ENCODE data around the gene RUNX2.
A peak's percentile ranks its signal among the peaks of the same experiment; 100 is the strongest.
"Not testable (repeated sequence)": the region's sequence is repeated elsewhere in the genome, so short reads cannot be mapped to it uniquely, and the experiment has no call there.

Gene RUNX2

GRCh38 chr6:45673167-45673566 lies 345.0 kb downstream of the RUNX2 start:
- not testable (repeated sequence) for H3K36me3 ChIP-seq (ENCODE audit: insufficient read depth, low read length); H3K27ac ChIP-seq (ENCODE audit: low read depth, low read length); H3K9me3 ChIP-seq (ENCODE audit: insufficient read depth, low read depth, low read length); H3K27me3 ChIP-seq (ENCODE audit: insufficient read depth, low read length); H3K4me3 ChIP-seq (ENCODE audit: low read length); H3K9ac ChIP-seq (ENCODE audit: low read depth, low read length); H3K4me1 ChIP-seq (ENCODE audit: insufficient read depth, low read length)
- 67% methylated on average over 1 of the region's 6 CpGs for WGBS

- Histone ChIP-seq H3K4me3 (ENCODE audit: low read length) (peak overlapping the region; percentile 52), H3K9ac (ENCODE audit: low read depth, low read length) (0 out of 2 replicates have a peak overlapping the region, but pooled peaks have one; percentile 47)
- not testable (repeated sequence) for H3K4me1 ChIP-seq (ENCODE audit: insufficient read depth, low read length); H3K9me3 ChIP-seq (ENCODE audit: insufficient read depth, low read depth, low read length); H3K36me3 ChIP-seq (ENCODE audit: insufficient read depth, low read length); H3K27ac ChIP-seq (ENCODE audit: low read depth, low read length); H3K27me3 ChIP-seq (ENCODE audit: insufficient read depth, low read length)
- 28% methylated on average over 14 of the region's 14 CpGs for WGBS
These were observed 347.0 kb downstream of the RUNX2 start for GRCh38 chr6:45675166-45675565.

- no peaks in the 10 kb centered on the region for H3K36me3 ChIP-seq (ENCODE audit: insufficient read depth, low read length)
- H3K27me3 ChIP-seq (ENCODE audit: insufficient read depth, low read length) = no peaks in the 10 kb centered on the region
- 91% methylated on average over 11 of the region's 11 CpGs for WGBS
- no peak overlapping the region for H3K9ac ChIP-seq (ENCODE audit: low read depth, low read length)
- peaks cover 4% of the 10 kb centered on the region; the same call in 1 of the 2 replicates for H3K4me1 ChIP-seq (ENCODE audit: insufficient read depth, low read length)
- H3K9me3 ChIP-seq (ENCODE audit: insufficient read depth, low read depth, low read length) = peaks cover 8% of the 10 kb centered on the region; the same call in 1 of the 2 replicates
- no peak overlapping the region for H3K4me3 ChIP-seq (ENCODE audit: low read length)
- no peak overlapping the region for H3K27ac ChIP-seq (ENCODE audit: low read depth, low read length)
These were observed 347.5 kb downstream of the RUNX2 start for GRCh38 chr6:45675634-45676033.

GRCh38 chr6:45676380-45676779 lies 348.2 kb downstream of the RUNX2 start:
- Histone ChIP-seq H3K27ac (ENCODE audit: low read depth, low read length) (no peak overlapping the region), H3K4me3 (ENCODE audit: low read length) (no peak overlapping the region)

GRCh38 chr6:45677381-45678284 lies 349.5 kb downstream of the RUNX2 start:
- 88% methylated on average over 14 of the region's 14 CpGs for WGBS
- no peak overlapping the region for H3K4me3 ChIP-seq (ENCODE audit: low read length)
- no peak overlapping the region for H3K9ac ChIP-seq (ENCODE audit: low read depth, low read length)
- no peak overlapping the region for H3K27ac ChIP-seq (ENCODE audit: low read depth, low read length)
- H3K36me3 ChIP-seq (ENCODE audit: insufficient read depth, low read length) = no peaks in the 10 kb centered on the region
- H3K4me1 ChIP-seq (ENCODE audit: insufficient read depth, low read length) = peaks cover 4% of the 10 kb centered on the region; the same call in 1 of the 2 replicates
- H3K9me3 ChIP-seq (ENCODE audit: insufficient read depth, low read depth, low read length) = peaks cover 12% of the 10 kb centered on the region; the same call in 1 of the 2 replicates
- no peaks in the 10 kb centered on the region for H3K27me3 ChIP-seq (ENCODE audit: insufficient read depth, low read length)

More at GRCh38 chr6:45676380-45676779, 348.2 kb downstream of the RUNX2 start:
- 97% methylated on average over 8 of the region's 10 CpGs for WGBS
- Histone ChIP-seq H3K9ac (ENCODE audit: low read depth, low read length) (no peak overlapping the region), H3K27me3 (ENCODE audit: insufficient read depth, low read length) (no peaks in the 10 kb centered on the region), H3K4me1 (ENCODE audit: insufficient read depth, low read length) (peaks cover 4% of the 10 kb centered on the region; the same call in 1 of the 2 replicates), H3K9me3 (ENCODE audit: insufficient read depth, low read depth, low read length) (peaks cover 9% of the 10 kb centered on the region; the same call in 1 of the 2 replicates), H3K36me3 (ENCODE audit: insufficient read depth, low read length) (no peaks in the 10 kb centered on the region)

GRCh38 chr6:45678285-45678607 lies 350.1 kb downstream of the RUNX2 start:
- H3K4me3 ChIP-seq (ENCODE audit: low read length) = no peak overlapping the region
- no peaks in the 10 kb centered on the region for H3K36me3 ChIP-seq (ENCODE audit: insufficient read depth, low read length)
- H3K27ac ChIP-seq (ENCODE audit: low read depth, low read length) = no peak overlapping the region
- H3K9ac ChIP-seq (ENCODE audit: low read depth, low read length) = no peak overlapping the region
- no peaks in the 10 kb centered on the region for H3K27me3 ChIP-seq (ENCODE audit: insufficient read depth, low read length)
- peaks cover 4% of the 10 kb centered on the region; the same call in 1 of the 2 replicates for H3K4me1 ChIP-seq (ENCODE audit: insufficient read depth, low read length)
- peaks cover 12% of the 10 kb centered on the region; the same call in 1 of the 2 replicates for H3K9me3 ChIP-seq (ENCODE audit: insufficient read depth, low read depth, low read length)
- 81% methylated on average over 5 of the region's 5 CpGs for WGBS

- Histone ChIP-seq H3K9me3 (ENCODE audit: insufficient read depth, low read depth, low read length) (peaks cover 12% of the 10 kb centered on the region; the same call in 1 of the 2 replicates), H3K36me3 (ENCODE audit: insufficient read depth, low read length) (no peaks in the 10 kb centered on the region), H3K27ac (ENCODE audit: low read depth, low read length) (no peak overlapping the region), H3K27me3 (ENCODE audit: insufficient read depth, low read length) (no peaks in the 10 kb centered on the region), H3K4me3 (ENCODE audit: low read length) (no peak overlapping the region), H3K4me1 (ENCODE audit: insufficient read depth, low read length) (peaks cover 4% of the 10 kb centered on the region; the same call in 1 of the 2 replicates), H3K9ac (ENCODE audit: low read depth, low read length) (no peak overlapping the region)
- 95% methylated on average over 5 of the region's 5 CpGs for WGBS
These were observed 351.0 kb downstream of the RUNX2 start for GRCh38 chr6:45679163-45679562.

GRCh38 chr6:45679631-45680030 lies 351.5 kb downstream of the RUNX2 start:
- Histone ChIP-seq H3K9me3 (ENCODE audit: insufficient read depth, low read depth, low read length) (peaks cover 12% of the 10 kb centered on the region; the same call in 1 of the 2 replicates), H3K4me1 (ENCODE audit: insufficient read depth, low read length) (peaks cover 4% of the 10 kb centered on the region; the same call in 1 of the 2 replicates), H3K9ac (ENCODE audit: low read depth, low read length) (no peak overlapping the region), H3K36me3 (ENCODE audit: insufficient read depth, low read length) (no peaks in the 10 kb centered on the region), H3K27ac (ENCODE audit: low read depth, low read length) (no peak overlapping the region), H3K27me3 (ENCODE audit: insufficient read depth, low read length) (no peaks in the 10 kb centered on the region), H3K4me3 (ENCODE audit: low read length) (no peak overlapping the region)
- WGBS = 100% methylated on average over 2 of the region's 2 CpGs

DNA sequence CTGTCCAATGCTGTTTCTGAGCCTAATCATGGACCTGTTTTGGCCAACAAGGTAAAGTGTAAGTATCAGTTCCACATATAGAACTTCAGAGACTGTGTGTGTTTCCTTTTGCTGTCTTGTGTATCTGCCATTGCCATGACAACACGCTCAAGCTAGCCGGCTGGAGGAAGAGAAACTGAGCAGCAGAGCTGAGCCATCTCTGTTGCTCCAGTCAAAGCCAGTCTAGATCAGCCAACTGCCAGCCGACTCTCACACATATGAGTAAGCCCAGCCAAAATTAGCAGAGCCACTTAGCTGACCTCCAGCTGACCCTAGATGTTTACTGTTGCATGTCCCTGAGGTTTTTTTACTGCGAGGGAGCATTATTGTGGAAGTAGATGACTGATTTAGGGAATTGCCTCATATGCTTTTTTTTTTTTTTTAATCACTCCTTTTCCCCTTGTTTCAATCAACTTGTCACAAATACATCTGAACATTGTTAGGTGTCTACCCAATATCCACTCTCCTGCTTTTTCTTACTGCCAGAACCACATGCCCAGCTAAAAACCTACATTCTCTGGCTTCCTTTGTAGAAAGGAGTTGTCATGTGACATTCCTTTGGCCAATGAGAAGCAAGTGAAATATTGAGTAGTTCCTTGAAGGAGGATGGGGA lies 353.9 kb downstream of the RUNX2 start:
- WGBS = 89% methylated on average over 4 of the region's 4 CpGs
- Histone ChIP-seq H3K27ac (ENCODE audit: low read depth, low read length) (no peak overlapping the region), H3K4me1 (ENCODE audit: insufficient read depth, low read length) (no peaks in the 10 kb centered on the region), H3K9me3 (ENCODE audit: insufficient read depth, low read depth, low read length) (peaks cover 12% of the 10 kb centered on the region; the same call in 1 of the 2 replicates), H3K27me3 (ENCODE audit: insufficient read depth, low read length) (no peaks in the 10 kb centered on the region), H3K4me3 (ENCODE audit: low read length) (no peak overlapping the region), H3K9ac (ENCODE audit: low read depth, low read length) (no peak overlapping the region), H3K36me3 (ENCODE audit: insufficient read depth, low read length) (no peaks in the 10 kb centered on the region)

- Histone ChIP-seq H3K36me3 (ENCODE audit: insufficient read depth, low read length) (no peaks in the 10 kb centered on the region), H3K4me3 (ENCODE audit: low read length) (no peak overlapping the region), H3K27me3 (ENCODE audit: insufficient read depth, low read length) (no peaks in the 10 kb centered on the region), H3K9ac (ENCODE audit: low read depth, low read length) (no peak overlapping the region), H3K4me1 (ENCODE audit: insufficient read depth, low read length) (no peaks in the 10 kb centered on the region), H3K9me3 (ENCODE audit: insufficient read depth, low read depth, low read length) (peaks cover 12% of the 10 kb centered on the region; the same call in 1 of the 2 replicates), H3K27ac (ENCODE audit: low read depth, low read length) (no peak overlapping the region)
These were observed 356.3 kb downstream of the RUNX2 start for GRCh38 chr6:45684476-45684875.

DNA sequence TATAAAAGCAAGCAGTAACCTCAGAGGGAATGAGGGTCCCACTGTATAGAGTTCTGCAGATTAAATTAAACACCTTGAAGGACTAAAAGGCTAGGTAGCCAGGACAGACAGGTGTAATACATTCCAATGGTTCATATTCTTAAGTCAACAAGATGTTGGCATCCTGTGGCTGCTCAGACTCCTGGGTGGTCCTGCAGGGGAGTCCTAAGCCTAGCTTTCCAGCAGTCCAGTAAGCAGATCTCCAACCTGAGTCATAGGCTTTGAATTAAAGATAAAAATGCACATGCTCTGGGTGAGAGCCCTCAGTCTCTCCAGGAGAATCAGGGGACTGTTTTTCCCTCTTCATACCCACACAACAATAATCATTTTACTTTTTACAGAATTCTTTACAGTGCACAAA lies 356.9 kb downstream of the RUNX2 start:
- Histone ChIP-seq H3K36me3 (ENCODE audit: insufficient read depth, low read length) (no peaks in the 10 kb centered on the region), H3K9me3 (ENCODE audit: insufficient read depth, low read depth, low read length) (peaks cover 8% of the 10 kb centered on the region; the same call in 1 of the 2 replicates), H3K4me3 (ENCODE audit: low read length) (no peak overlapping the region), H3K4me1 (ENCODE audit: insufficient read depth, low read length) (no peaks in the 10 kb centered on the region), H3K9ac (ENCODE audit: low read depth, low read length) (no peak overlapping the region), H3K27ac (ENCODE audit: low read depth, low read length) (no peak overlapping the region), H3K27me3 (ENCODE audit: insufficient read depth, low read length) (no peaks in the 10 kb centered on the region)

Data from HUES64 (cell line).